BLaER1 (cell line): ENCODE results near the gene GALNT16.

Source experiments
- H3K27ac ChIP-seq: shearing (Covaris generic); formaldehyde crosslinking; 2 replicates; pipeline ENCODE4 v1.8.1; 2022
- H3K27me3 ChIP-seq: shearing (Covaris generic); formaldehyde crosslinking; 2 replicates; pipeline ENCODE4 v1.8.1; 2022
- H3K36me3 ChIP-seq: shearing (Covaris generic); formaldehyde crosslinking; 2 replicates; pipeline ENCODE4 v1.8.1; 2022
- H3K4me1 ChIP-seq: shearing (Covaris generic); formaldehyde crosslinking; 2 replicates; pipeline ENCODE4 v1.8.1; 2022
- H3K4me2 ChIP-seq: shearing (Covaris generic); formaldehyde crosslinking; 2 replicates; pipeline ENCODE4 v1.8.1; 2022
- H3K4me3 ChIP-seq: shearing (Covaris generic); formaldehyde crosslinking; 2 replicates; pipeline ENCODE4 v1.8.1; 2022
- H3K9ac ChIP-seq: shearing (Covaris generic); formaldehyde crosslinking; 2 replicates; pipeline ENCODE4 v1.8.1; 2022
- H3K9me3 ChIP-seq: shearing (Covaris generic); formaldehyde crosslinking; 2 replicates; pipeline ENCODE4 v1.8.1; 2022
- H4K20me1 ChIP-seq: shearing (Covaris generic); formaldehyde crosslinking; 2 replicates; pipeline ENCODE4 v1.8.1; 2022
- Cebpa-rat ChIP-seq: shearing (Covaris generic); IDR thresholded peaks from 2 replicates; pipeline ENCODE4 v1.8.1; 2022

Gene GALNT16

GRCh38 chr14:69357544-69358200 lies 97.7 kb downstream of the GALNT16 start:
- no peaks in the 10 kb centered on the region for H4K20me1 ChIP-seq
- no peak overlapping the region for H3K4me3 ChIP-seq
- no peaks in the 10 kb centered on the region for H3K9me3 ChIP-seq
- H3K27me3 ChIP-seq = no peaks in the 10 kb centered on the region
- no peak overlapping the region for H3K27ac ChIP-seq
- H3K4me2 ChIP-seq = no peak overlapping the region
- H3K36me3 ChIP-seq = no peaks in the 10 kb centered on the region
- no peak for TF ChIP-seq Cebpa-rat
- no peak overlapping the region for H3K9ac ChIP-seq
- H3K4me1 ChIP-seq = peaks cover 36% of the 10 kb centered on the region

GRCh38 chr14:69358233-69358963 lies 98.4 kb downstream of the GALNT16 start:
- Histone ChIP-seq H3K9me3 (no peaks in the 10 kb centered on the region), H3K4me2 (no peak overlapping the region; the same call in 1 of the 2 replicates), H3K4me3 (no peak overlapping the region), H3K36me3 (no peaks in the 10 kb centered on the region), H3K27ac (no peak overlapping the region), H4K20me1 (no peaks in the 10 kb centered on the region), H3K4me1 (peaks cover 36% of the 10 kb centered on the region), H3K9ac (no peak overlapping the region), H3K27me3 (no peaks in the 10 kb centered on the region)
- no peak for TF ChIP-seq Cebpa-rat

GRCh38 chr14:69358966-69359365 lies 99.0 kb downstream of the GALNT16 start:
- no peaks in the 10 kb centered on the region for H3K36me3 ChIP-seq
- H3K4me2 ChIP-seq = no peak overlapping the region
- TF ChIP-seq Cebpa-rat = no peak
- H3K27me3 ChIP-seq = no peaks in the 10 kb centered on the region
- peaks cover 33% of the 10 kb centered on the region for H3K4me1 ChIP-seq
- H3K9ac ChIP-seq = no peak overlapping the region
- H3K4me3 ChIP-seq = no peak overlapping the region
- no peak overlapping the region for H3K27ac ChIP-seq
- H3K9me3 ChIP-seq = no peaks in the 10 kb centered on the region
- H4K20me1 ChIP-seq = no peaks in the 10 kb centered on the region

- no peak overlapping the region for H3K4me3 ChIP-seq
- no peaks in the 10 kb centered on the region for H3K36me3 ChIP-seq
- no peak overlapping the region for H3K9ac ChIP-seq
- H4K20me1 ChIP-seq = no peaks in the 10 kb centered on the region
- no peak for TF ChIP-seq Cebpa-rat
- no peaks in the 10 kb centered on the region for H3K9me3 ChIP-seq
- H3K4me2 ChIP-seq = no peak overlapping the region
- H3K4me1 ChIP-seq = peaks cover 17% of the 10 kb centered on the region
- no peak overlapping the region for H3K27ac ChIP-seq
- H3K27me3 ChIP-seq = no peaks in the 10 kb centered on the region
Observed at GRCh38 chr14:69360438-69361108, 100.6 kb downstream of the GALNT16 start.

- Histone ChIP-seq H3K4me1 (peaks cover 15% of the 10 kb centered on the region), H3K4me2 (no peak overlapping the region), H3K9ac (no peak overlapping the region), H4K20me1 (no peaks in the 10 kb centered on the region), H3K27ac (no peak overlapping the region), H3K9me3 (no peaks in the 10 kb centered on the region), H3K36me3 (no peaks in the 10 kb centered on the region), H3K4me3 (no peak overlapping the region), H3K27me3 (no peaks in the 10 kb centered on the region)
- TF ChIP-seq Cebpa-rat = no peak
Observed at GRCh38 chr14:69363055-69363454, 103.1 kb downstream of the GALNT16 start.

DNA sequence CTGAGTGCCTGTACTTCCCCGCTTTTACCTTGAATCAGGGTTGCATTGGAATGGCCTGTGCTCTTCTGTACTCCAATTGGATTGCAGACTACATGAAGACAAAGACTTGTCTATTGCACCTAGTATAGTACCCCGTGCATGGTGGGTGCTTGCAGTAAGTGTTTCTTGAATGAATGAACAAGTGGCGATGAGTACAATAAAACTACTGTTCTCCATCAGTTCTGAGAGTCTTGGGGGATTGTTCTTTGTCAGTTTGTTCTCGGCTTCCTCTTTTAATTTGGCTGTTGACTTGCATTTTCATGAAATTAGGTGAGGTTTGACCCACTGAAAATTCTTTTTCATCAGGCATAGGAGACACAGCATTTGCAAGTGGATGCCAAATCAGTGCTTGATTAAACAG lies 104.0 kb downstream of the GALNT16 start:
- no peak overlapping the region for H3K9ac ChIP-seq
- H3K4me3 ChIP-seq = no peak overlapping the region
- no peak overlapping the region for H3K27ac ChIP-seq
- H4K20me1 ChIP-seq = no peaks in the 10 kb centered on the region
- H3K36me3 ChIP-seq = no peaks in the 10 kb centered on the region
- no peak for TF ChIP-seq Cebpa-rat
- H3K27me3 ChIP-seq = no peaks in the 10 kb centered on the region
- H3K4me2 ChIP-seq = no peak overlapping the region
- H3K4me1 ChIP-seq = peaks cover 8% of the 10 kb centered on the region; the same call in 1 of the 2 replicates
- H3K9me3 ChIP-seq = no peaks in the 10 kb centered on the region

- TF ChIP-seq Cebpa-rat = no peak
- Histone ChIP-seq H3K4me3 (no peak overlapping the region), H3K9ac (no peak overlapping the region), H3K4me2 (no peak overlapping the region), H3K27ac (no peak overlapping the region), H3K27me3 (no peaks in the 10 kb centered on the region), H3K4me1 (peaks cover 8% of the 10 kb centered on the region; the same call in 1 of the 2 replicates), H4K20me1 (no peaks in the 10 kb centered on the region), H3K9me3 (no peaks in the 10 kb centered on the region), H3K36me3 (no peaks in the 10 kb centered on the region)
Observed at GRCh38 chr14:69364378-69364777, 104.4 kb downstream of the GALNT16 start.

GRCh38 chr14:69366069-69366468 lies 106.1 kb downstream of the GALNT16 start:
- no peak overlapping the region for H3K27ac ChIP-seq
- no peaks in the 10 kb centered on the region for H3K9me3 ChIP-seq
- H4K20me1 ChIP-seq = no peaks in the 10 kb centered on the region
- no peaks in the 10 kb centered on the region for H3K27me3 ChIP-seq
- no peak for TF ChIP-seq Cebpa-rat
- peaks cover 7% of the 10 kb centered on the region; the same call in 1 of the 2 replicates for H3K36me3 ChIP-seq
- no peak overlapping the region for H3K4me3 ChIP-seq
- H3K4me1 ChIP-seq = no peaks in the 10 kb centered on the region; the same call in 1 of the 2 replicates
- H3K9ac ChIP-seq = no peak overlapping the region
- H3K4me2 ChIP-seq = no peak overlapping the region

GRCh38 chr14:69366761-69367160 lies 106.8 kb downstream of the GALNT16 start:
- no peaks in the 10 kb centered on the region for H4K20me1 ChIP-seq
- H3K9ac ChIP-seq = no peak overlapping the region
- no peak for TF ChIP-seq Cebpa-rat

DNA sequence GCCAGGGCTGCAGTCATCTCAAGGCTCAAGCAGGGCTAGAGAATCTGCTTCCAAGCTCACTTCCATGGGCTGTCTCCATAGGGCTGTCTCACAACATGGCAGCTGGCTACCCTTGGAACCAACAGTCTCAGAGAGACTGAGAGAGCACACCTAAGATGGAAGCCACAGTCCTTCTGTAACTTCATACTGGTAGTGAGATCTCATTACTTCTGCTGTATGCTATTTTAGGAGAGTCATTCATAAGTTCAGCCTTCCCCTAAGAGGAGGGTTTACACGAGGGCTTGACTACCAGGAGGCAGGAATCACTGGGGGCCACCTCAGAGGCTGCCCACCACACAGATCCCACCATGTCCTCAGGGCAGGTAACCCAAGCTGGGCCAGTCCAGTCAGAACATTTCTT lies 108.4 kb downstream of the GALNT16 start:
- Histone ChIP-seq H4K20me1 (no peaks in the 10 kb centered on the region), H3K4me2 (no peak overlapping the region), H3K9ac (no peak overlapping the region), H3K4me3 (no peak overlapping the region), H3K4me1 (no peaks in the 10 kb centered on the region), H3K36me3 (peaks cover 23% of the 10 kb centered on the region), H3K27ac (no peak overlapping the region), H3K27me3 (no peaks in the 10 kb centered on the region), H3K9me3 (no peaks in the 10 kb centered on the region)
- no peak for TF ChIP-seq Cebpa-rat

More at GRCh38 chr14:69366761-69367160, 106.8 kb downstream of the GALNT16 start:
- Histone ChIP-seq H3K36me3 (peaks cover 9% of the 10 kb centered on the region; the same call in 1 of the 2 replicates), H3K27ac (no peak overlapping the region), H3K4me3 (no peak overlapping the region), H3K27me3 (no peaks in the 10 kb centered on the region), H3K4me2 (no peak overlapping the region), H3K9me3 (no peaks in the 10 kb centered on the region), H3K4me1 (no peaks in the 10 kb centered on the region)
